ENCODE results near the gene CRAT.

CRAT gene

DNA sequence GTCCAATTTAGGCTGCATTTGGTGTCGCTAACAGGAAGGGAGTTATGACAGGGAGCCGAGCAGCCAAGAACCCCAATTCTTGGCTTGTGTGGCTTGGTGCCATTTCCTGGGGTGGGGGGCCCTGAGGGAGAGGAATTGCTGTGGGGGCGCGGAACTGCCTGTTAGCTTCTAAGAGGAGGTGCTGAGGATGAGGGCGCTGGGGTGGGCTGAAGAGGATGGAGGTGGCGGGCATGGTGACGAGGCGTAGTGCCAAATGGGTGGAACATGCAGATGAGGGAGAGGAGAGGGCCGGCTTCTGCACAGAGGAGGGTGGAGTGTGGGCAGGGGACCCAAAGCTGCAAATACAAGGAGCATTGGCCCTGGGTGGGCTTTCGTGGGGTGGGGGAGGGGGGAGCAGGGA is 39.5 kb upstream of the CRAT start:
- TF ChIP-seq, protein P1, sequence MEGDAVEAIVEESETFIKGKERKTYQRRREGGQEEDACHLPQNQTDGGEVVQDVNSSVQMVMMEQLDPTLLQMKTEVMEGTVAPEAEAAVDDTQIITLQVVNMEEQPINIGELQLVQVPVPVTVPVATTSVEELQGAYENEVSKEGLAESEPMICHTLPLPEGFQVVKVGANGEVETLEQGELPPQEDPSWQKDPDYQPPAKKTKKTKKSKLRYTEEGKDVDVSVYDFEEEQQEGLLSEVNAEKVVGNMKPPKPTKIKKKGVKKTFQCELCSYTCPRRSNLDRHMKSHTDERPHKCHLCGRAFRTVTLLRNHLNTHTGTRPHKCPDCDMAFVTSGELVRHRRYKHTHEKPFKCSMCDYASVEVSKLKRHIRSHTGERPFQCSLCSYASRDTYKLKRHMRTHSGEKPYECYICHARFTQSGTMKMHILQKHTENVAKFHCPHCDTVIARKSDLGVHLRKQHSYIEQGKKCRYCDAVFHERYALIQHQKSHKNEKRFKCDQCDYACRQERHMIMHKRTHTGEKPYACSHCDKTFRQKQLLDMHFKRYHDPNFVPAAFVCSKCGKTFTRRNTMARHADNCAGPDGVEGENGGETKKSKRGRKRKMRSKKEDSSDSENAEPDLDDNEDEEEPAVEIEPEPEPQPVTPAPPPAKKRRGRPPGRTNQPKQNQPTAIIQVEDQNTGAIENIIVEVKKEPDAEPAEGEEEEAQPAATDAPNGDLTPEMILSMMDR (IDR thresholded peaks at IDR 0.05; ENCODE audit: unreplicated experiment in 3 of 3) = no peak
- H3K27ac Mint-ChIP-seq = peak overlapping the region in 2 of 3 experiments; percentile 22 to 99
- no peaks in the 10 kb centered on the region for H3K27me3 Mint-ChIP-seq (ENCODE audit: low read depth)
- H3K4me3 Mint-ChIP-seq = no peak overlapping the region
- peaks cover 18% of the 10 kb centered on the region for H3K36me3 Mint-ChIP-seq (ENCODE audit: low read depth)
- H3K9me3 Mint-ChIP-seq = no peaks in the 10 kb centered on the region
- peaks cover 24% of the 10 kb centered on the region for H3K4me1 Mint-ChIP-seq

DNA sequence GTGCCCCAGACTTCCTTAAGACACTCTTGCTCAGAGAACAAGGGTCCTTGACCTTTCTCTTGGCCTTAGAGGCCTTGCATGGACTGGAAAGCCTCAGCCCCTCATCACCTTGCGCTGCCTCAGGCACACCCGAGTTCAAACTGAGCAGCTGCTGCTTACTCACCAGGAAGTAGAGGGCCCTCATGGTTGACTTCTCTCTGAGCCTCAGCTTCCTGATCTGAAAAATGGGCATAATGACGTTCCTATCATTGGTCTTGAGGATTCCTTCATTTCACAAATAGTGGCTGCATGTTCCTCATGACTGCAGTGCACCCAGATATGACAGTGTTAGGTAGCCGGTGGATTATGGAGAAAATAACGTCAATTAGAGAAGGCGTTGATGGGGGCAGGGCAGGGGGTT is 38.8 kb upstream of the CRAT start:
- TF ChIP-seq, protein P1 (IDR thresholded peaks at IDR 0.05; ENCODE audit: unreplicated experiment in 3 of 3) = no peak
- H3K27me3 Mint-ChIP-seq (ENCODE audit: low read depth) = no peaks in the 10 kb centered on the region
- H3K4me3 Mint-ChIP-seq = no peak overlapping the region
- peak overlapping the region; percentile 22 to 99 (median 37) for H3K27ac Mint-ChIP-seq
- no peaks in the 10 kb centered on the region for H3K9me3 Mint-ChIP-seq
- H3K36me3 Mint-ChIP-seq (ENCODE audit: low read depth) = peaks cover 18% of the 10 kb centered on the region
- H3K4me1 Mint-ChIP-seq = peaks cover 26% of the 10 kb centered on the region

DNA sequence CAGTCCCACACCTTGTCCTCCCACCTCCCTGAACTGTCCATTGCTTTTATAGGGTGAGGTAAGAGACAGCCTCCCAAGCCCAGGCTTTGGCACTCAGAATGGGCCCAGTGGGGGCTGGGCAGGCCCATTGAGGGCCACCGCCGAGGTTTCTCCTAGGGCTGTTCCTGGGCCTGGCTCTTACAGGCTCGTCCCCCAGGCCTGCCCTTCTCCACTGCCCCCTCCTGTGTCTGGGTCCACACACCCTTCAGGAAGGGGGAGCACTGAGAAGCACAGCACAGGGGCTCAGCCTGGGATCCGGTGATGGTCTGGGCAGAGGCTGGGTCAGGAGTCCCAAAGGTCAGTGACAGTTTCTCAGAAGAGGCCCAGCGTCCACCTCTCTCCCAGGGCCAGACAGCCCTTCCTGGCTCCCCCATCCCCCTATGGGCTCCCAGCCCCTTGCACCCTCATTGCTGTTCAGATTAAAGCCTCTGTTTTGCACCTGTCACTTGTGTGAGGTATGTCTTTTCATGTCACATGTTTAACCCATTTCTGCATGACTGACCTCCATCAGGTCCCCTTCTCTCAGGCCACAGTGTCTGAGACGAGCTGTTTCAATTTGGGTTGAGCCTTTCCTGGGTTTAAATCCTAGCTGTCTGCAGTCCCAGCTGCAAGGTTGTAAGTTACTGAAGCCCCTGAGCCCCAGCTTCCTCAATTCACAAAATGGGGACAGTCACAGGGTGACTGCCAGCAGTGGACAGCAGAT is 38.0 kb upstream of the CRAT start:
- TF ChIP-seq, protein P1 (IDR thresholded peaks at IDR 0.05; ENCODE audit: unreplicated experiment in 3 of 3) = no peak
- peaks cover 32% of the 10 kb centered on the region for H3K4me1 Mint-ChIP-seq
- no peaks in the 10 kb centered on the region for H3K9me3 Mint-ChIP-seq
- H3K4me3 Mint-ChIP-seq = no peak overlapping the region
- peaks cover 3% of the 10 kb centered on the region for H3K27me3 Mint-ChIP-seq (ENCODE audit: low read depth)
- H3K36me3 Mint-ChIP-seq (ENCODE audit: low read depth) = peaks cover 23% of the 10 kb centered on the region
- H3K27ac Mint-ChIP-seq = peak overlapping the region; percentile 78 to 99 (median 86)

DNA sequence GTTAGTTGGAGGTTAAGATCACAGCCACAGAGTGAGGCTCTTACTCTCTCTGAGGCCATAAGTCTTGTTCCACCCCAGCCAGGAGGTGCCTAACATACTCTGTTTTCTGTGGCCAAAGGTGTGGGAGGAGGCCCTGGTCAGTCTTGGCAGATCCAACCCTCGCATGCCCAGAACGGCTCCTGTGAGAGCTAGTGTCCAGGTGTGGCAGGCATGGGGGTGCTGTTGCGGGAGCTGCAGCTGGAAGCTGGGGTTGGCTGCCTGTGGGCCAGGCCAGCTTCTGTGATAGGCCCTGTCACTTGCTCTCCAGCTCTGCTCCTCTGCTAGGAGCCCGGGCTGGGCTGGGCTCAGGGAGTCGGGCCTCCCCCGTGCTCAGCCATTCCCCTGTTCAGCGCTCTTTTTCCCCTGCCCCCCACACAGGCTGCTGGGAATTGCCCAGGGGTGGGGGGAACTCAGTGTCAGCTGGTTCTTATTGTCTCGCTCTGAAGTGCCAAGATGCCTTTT is 35.9 kb upstream of the CRAT start:
- peaks cover 27% of the 10 kb centered on the region for H3K36me3 Mint-ChIP-seq (ENCODE audit: low read depth)
- peaks cover 3% of the 10 kb centered on the region for H3K27me3 Mint-ChIP-seq (ENCODE audit: low read depth)
- peak overlapping the region; percentile 98 to 99 (median 98) for H3K27ac Mint-ChIP-seq
- H3K9me3 Mint-ChIP-seq = no peaks in the 10 kb centered on the region
- TF ChIP-seq, protein P1 (IDR thresholded peaks at IDR 0.05; ENCODE audit: unreplicated experiment in 3 of 3) = no peak
- peaks cover 50% of the 10 kb centered on the region for H3K4me1 Mint-ChIP-seq
- H3K4me3 Mint-ChIP-seq = peak overlapping the region; percentile 33 to 59 (median 55)

DNA sequence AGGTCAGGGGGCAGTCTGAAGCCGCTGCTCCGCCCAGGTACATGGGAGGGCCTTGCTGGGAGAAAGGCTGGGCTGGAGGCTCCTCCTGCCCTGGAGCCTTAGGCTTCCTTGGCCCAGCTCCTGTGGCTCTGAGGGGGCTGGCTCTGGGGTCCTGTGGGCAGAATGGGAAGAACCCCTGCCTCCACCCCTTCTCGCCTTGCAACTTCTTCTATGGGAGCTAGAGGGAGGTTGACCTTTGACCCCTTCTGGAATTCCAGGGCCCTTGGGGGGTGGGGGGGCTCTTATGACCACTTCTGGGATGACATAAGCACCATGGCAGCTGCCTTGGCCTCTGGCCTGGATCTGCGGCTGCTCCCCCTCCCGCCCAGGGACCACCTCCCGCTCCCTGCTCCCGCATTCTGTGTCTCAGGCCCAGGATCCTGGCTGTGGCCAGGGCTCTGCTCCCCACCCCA is 35.3 kb upstream of the CRAT start:
- Mint-ChIP-seq H3K4me1 (peaks cover 57% of the 10 kb centered on the region), H3K27ac (peak overlapping the region; percentile 98 to 99 (median 98)), H3K4me3 (peak overlapping the region; percentile 33 to 59 (median 55)), H3K27me3 (ENCODE audit: low read depth) (peaks cover 3% of the 10 kb centered on the region), H3K9me3 (no peaks in the 10 kb centered on the region), H3K36me3 (ENCODE audit: low read depth) (peaks cover 23% of the 10 kb centered on the region)
- TF ChIP-seq, protein P1 (IDR thresholded peaks at IDR 0.05; ENCODE audit: unreplicated experiment in 3 of 3) = no peak

Data from nephron (organoid).